MM.1S (cell line): Measurements from ENCODE around the gene UBL5.

Experiments used
- EZH2 ChIP-seq: fragments of 300-600 bp; sonication (generic); optimal IDR thresholded peaks from 2 replicates; pipeline ENCODE3; 2017; ENCODE audit warnings: low read depth, mild to moderate bottlenecking, antibody characterized with exemption, low read length, mixed read lengths
- TF ChIP-seq, protein P1 (sequence below): fragments of 300-600 bp; sonication (generic); IDR thresholded peaks from 2 replicates; pipeline ENCODE4 v1.5.1; 2016; ENCODE audit warnings: antibody characterized with exemption, low read length, mixed read lengths

GRCh38 chr19:9835507-9835949 is 7.8 kb downstream of the UBL5 start:
- TF ChIP-seq EZH2, result no peak
- TF ChIP-seq, protein P1, sequence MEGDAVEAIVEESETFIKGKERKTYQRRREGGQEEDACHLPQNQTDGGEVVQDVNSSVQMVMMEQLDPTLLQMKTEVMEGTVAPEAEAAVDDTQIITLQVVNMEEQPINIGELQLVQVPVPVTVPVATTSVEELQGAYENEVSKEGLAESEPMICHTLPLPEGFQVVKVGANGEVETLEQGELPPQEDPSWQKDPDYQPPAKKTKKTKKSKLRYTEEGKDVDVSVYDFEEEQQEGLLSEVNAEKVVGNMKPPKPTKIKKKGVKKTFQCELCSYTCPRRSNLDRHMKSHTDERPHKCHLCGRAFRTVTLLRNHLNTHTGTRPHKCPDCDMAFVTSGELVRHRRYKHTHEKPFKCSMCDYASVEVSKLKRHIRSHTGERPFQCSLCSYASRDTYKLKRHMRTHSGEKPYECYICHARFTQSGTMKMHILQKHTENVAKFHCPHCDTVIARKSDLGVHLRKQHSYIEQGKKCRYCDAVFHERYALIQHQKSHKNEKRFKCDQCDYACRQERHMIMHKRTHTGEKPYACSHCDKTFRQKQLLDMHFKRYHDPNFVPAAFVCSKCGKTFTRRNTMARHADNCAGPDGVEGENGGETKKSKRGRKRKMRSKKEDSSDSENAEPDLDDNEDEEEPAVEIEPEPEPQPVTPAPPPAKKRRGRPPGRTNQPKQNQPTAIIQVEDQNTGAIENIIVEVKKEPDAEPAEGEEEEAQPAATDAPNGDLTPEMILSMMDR, result no peak
